Measurements from ENCODE around the gene PTPN12.
"Not testable (repeated sequence)": the region's sequence is repeated elsewhere in the genome, so short reads cannot be mapped to it uniquely, and the experiment has no call there.

PTPN12 gene

GRCh38 chr7:77537136-77537777 is at the start of gene PTPN12:
TSS of gene PTPN12 (plus strand) at chr7:77537295. CDS start at chr7:77537547, 252 bp downstream.
- no peak for DNase-seq (ENCODE audit: low spot score)

GRCh38 chr7:77488986-77489385 is 48.1 kb upstream of the PTPN12 start:
- no peak for DNase-seq (ENCODE audit: low spot score)

- no peak for DNase-seq (ENCODE audit: low spot score)
Measured at GRCh38 chr7:77497079-77497478, 40.0 kb upstream of the PTPN12 start.

GRCh38 chr7:77498659-77499379 is 38.3 kb upstream of the PTPN12 start:
- DNase-seq (ENCODE audit: low spot score) = no peak

- DNase-seq (ENCODE audit: low spot score) = no peak
Measured at GRCh38 chr7:77501192-77501515, 35.9 kb upstream of the PTPN12 start.

GRCh38 chr7:77504951-77505350 is 32.1 kb upstream of the PTPN12 start:
- DNase-seq (ENCODE audit: low spot score) = no peak

- no peak for DNase-seq (ENCODE audit: low spot score)
Measured at GRCh38 chr7:77506899-77507298, 30.2 kb upstream of the PTPN12 start.

GRCh38 chr7:77513002-77513670 is 24.0 kb upstream of the PTPN12 start:
- not testable (repeated sequence) for DNase-seq (ENCODE audit: low spot score)

- DNase-seq (ENCODE audit: low spot score) = no peak
Measured at GRCh38 chr7:77516085-77516484, 21.0 kb upstream of the PTPN12 start.

- no peak for DNase-seq (ENCODE audit: low spot score)
Measured at GRCh38 chr7:77520261-77520660, 16.8 kb upstream of the PTPN12 start.

- DNase-seq (ENCODE audit: low spot score) = not testable (repeated sequence)
Measured at GRCh38 chr7:77521537-77521936, 15.6 kb upstream of the PTPN12 start.

GRCh38 chr7:77524731-77525130 is 12.4 kb upstream of the PTPN12 start:
- no peak for DNase-seq (ENCODE audit: low spot score)

GRCh38 chr7:77525231-77525630 is 11.9 kb upstream of the PTPN12 start:
- DNase-seq (ENCODE audit: low spot score) = no peak

GRCh38 chr7:77528368-77528767 is 8.7 kb upstream of the PTPN12 start:
- DNase-seq (ENCODE audit: low spot score) = no peak

- DNase-seq (ENCODE audit: low spot score) = no peak
Measured at GRCh38 chr7:77529279-77529678, 7.8 kb upstream of the PTPN12 start.

- no peak for DNase-seq (ENCODE audit: low spot score)
Measured at GRCh38 chr7:77531038-77531437, 6.1 kb upstream of the PTPN12 start.

- no peak for DNase-seq (ENCODE audit: low spot score)
Measured at GRCh38 chr7:77532247-77532646, 4.8 kb upstream of the PTPN12 start.

- DNase-seq (ENCODE audit: low spot score) = not testable (repeated sequence)
Measured at GRCh38 chr7:77532732-77533131, 4.4 kb upstream of the PTPN12 start.

GRCh38 chr7:77534046-77534445 is 3.0 kb upstream of the PTPN12 start:
- not testable (repeated sequence) for DNase-seq (ENCODE audit: low spot score)

GRCh38 chr7:77536017-77536412 is 1.1 kb upstream of the PTPN12 start:
- no peak for DNase-seq (ENCODE audit: low spot score)

- DNase-seq (ENCODE audit: low spot score) = peak; percentile 97
Measured at GRCh38 chr7:77536413-77537135, 521 bp upstream of the PTPN12 start.

- DNase-seq (ENCODE audit: low spot score) = peak; percentile 9
Measured at GRCh38 chr7:77537778-77538280, 734 bp downstream of the PTPN12 start.

All from CD4-positive, alpha-beta T cell treated with Interleukin-2 at 100 ng/mL for 4 hours (primary cell).